Measurements from ENCODE around the gene SESN1.

SESN1 gene

DNA sequence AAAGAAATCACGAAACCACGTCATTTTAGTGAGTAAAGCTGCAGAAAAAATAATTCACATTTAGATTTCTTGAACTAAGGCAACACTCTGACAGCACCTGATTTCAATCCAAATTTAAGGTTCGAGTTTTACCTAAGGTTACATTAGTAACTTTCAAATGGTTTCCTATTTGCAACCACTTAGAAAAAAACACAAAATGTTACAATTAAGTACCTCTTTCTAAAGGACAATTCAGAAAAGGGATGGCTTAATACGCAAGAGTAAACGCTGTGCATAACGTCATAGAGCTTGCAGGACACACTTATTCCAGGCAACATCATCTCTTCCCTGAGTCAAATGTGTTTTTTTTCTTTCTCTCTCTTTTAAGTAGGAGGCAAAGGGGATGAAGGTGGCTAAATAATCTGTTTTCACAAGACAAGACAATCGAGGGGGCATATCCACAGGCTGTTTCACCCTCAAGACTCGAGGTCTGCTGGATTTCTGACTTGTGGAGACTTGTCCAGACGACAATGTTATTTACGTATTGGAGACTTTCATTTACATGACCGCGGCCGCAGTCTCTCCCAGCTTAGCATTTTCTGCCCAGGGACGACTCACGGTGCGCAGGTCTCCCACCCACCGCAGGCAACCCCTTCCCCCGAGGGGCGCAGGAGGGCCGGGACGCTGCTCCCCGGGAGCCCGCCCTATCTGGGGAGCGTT, 86.0 kb downstream of the SESN1 start:
- POLR2A ChIA-PET, result interaction anchor here (0.8 to 2.6 kb wide), 7 partner anchors 10 to 85 kb away, joined by 3 to 15 read pairs (median 5); partner anchors contain the start of gene SESN1
- peak; percentile 39 for DNase-seq (ENCODE audit: extremely low spot score)
- CTCF ChIA-PET, result no interaction called here
- TF ChIP-seq FOXA1 (IDR thresholded peaks at IDR 0.05) (no peak), SP1 (IDR thresholded peaks at IDR 0.05) (no peak), SUZ12 (IDR thresholded peaks at IDR 0.05) (no peak), NFRKB (IDR thresholded peaks at IDR 0.05) (no peak), PKNOX1 (IDR thresholded peaks at IDR 0.05) (no peak), ELF4 (IDR thresholded peaks at IDR 0.05) (no peak), BHLHE40 (IDR thresholded peaks at IDR 0.05; ENCODE audit: borderline replicate concordance) (no peak), ARNT (IDR thresholded peaks at IDR 0.05) (no peak), ZNF384 (IDR thresholded peaks at IDR 0.05) (no peak), FOXM1 (IDR thresholded peaks at IDR 0.05; ENCODE audit: borderline replicate concordance) (no peak), CTBP1 (IDR thresholded peaks at IDR 0.05; ENCODE audit: borderline replicate concordance) (no peak)

- ChIA-PET POLR2A (interaction anchor here (0.8 to 2.6 kb wide), 4 partner anchors 11 to 86 kb away, joined by 4 to 15 read pairs (median 5); partner anchors contain the start of gene SESN1), CTCF (interaction anchor here (0.7 kb wide), 1 partner anchor 42 kb away, joined by 3 read pairs; no protein-coding TSS in a partner anchor)
- no peak for TF ChIP-seq NFRKB (IDR thresholded peaks at IDR 0.05)
- no peak for TF ChIP-seq FOXA1 (IDR thresholded peaks at IDR 0.05)
- no peak for TF ChIP-seq ZNF384 (IDR thresholded peaks at IDR 0.05)
- no peak for TF ChIP-seq CTBP1 (IDR thresholded peaks at IDR 0.05; ENCODE audit: borderline replicate concordance)
- no peak for TF ChIP-seq ARNT (IDR thresholded peaks at IDR 0.05)
- no peak for TF ChIP-seq BHLHE40 (IDR thresholded peaks at IDR 0.05; ENCODE audit: borderline replicate concordance)
- no peak for TF ChIP-seq HDGF (IDR thresholded peaks at IDR 0.05; ENCODE audit: borderline replicate concordance)
- no peak for TF ChIP-seq L3MBTL2 (conservative IDR thresholded peaks at IDR 0.05)
- no peak for TF ChIP-seq SP1 (IDR thresholded peaks at IDR 0.05)
- no peak for TF ChIP-seq ELF4 (IDR thresholded peaks at IDR 0.05)
- TF ChIP-seq LEF1 (IDR thresholded peaks at IDR 0.05; ENCODE audit: borderline replicate concordance), result no peak
- no peak for TF ChIP-seq SUZ12 (IDR thresholded peaks at IDR 0.05)
- TF ChIP-seq FOXK2 (IDR thresholded peaks at IDR 0.05), result no peak
- TF ChIP-seq FOXM1 (IDR thresholded peaks at IDR 0.05; ENCODE audit: borderline replicate concordance), result no peak
- TF ChIP-seq TARDBP (IDR thresholded peaks at IDR 0.05), result no peak
- no peak for TF ChIP-seq PKNOX1 (IDR thresholded peaks at IDR 0.05)
- DNase-seq (ENCODE audit: extremely low spot score), result no peak
Measured at GRCh38 chr6:109008054-109008453, 86.6 kb downstream of the SESN1 start.

DNA sequence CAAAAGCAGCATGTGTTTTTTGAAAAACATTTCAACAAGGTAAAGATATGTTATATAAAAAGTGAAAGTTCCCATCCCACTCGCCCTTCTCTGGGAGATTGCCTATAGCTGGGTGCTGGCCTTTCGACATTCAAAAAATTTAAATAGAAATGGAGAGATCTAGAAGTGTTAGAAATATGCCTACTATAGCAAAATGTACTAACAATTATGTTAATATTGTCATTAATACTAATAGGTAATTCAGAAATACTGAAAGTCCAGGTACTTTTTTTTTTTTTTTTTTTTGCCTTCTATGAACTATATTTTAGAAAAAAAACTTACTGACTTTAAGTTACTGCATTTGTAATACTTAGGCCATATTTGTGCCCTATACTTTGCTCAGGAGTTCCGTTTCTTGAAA, 87.1 kb downstream of the SESN1 start:
- POLR2A ChIA-PET, result interaction anchor here (2.6 kb wide), 1 partner anchor 30 kb away, joined by 15 read pairs; no protein-coding TSS in a partner anchor
- no peak for DNase-seq (ENCODE audit: extremely low spot score)
- no peak for TF ChIP-seq ZNF384 (IDR thresholded peaks at IDR 0.05)
- TF ChIP-seq SP1 (IDR thresholded peaks at IDR 0.05), result no peak
- TF ChIP-seq CTBP1 (IDR thresholded peaks at IDR 0.05; ENCODE audit: borderline replicate concordance), result no peak
- TF ChIP-seq L3MBTL2 (conservative IDR thresholded peaks at IDR 0.05), result no peak
- TF ChIP-seq LEF1 (IDR thresholded peaks at IDR 0.05; ENCODE audit: borderline replicate concordance), result no peak
- no peak for TF ChIP-seq HDGF (IDR thresholded peaks at IDR 0.05; ENCODE audit: borderline replicate concordance)
- TF ChIP-seq FOXM1 (IDR thresholded peaks at IDR 0.05; ENCODE audit: borderline replicate concordance), result no peak
- no peak for TF ChIP-seq SUZ12 (IDR thresholded peaks at IDR 0.05)
- TF ChIP-seq PKNOX1 (IDR thresholded peaks at IDR 0.05), result no peak
- CTCF ChIA-PET, result interaction anchor here (0.7 kb wide), 1 partner anchor 43 kb away, joined by 3 read pairs; no protein-coding TSS in a partner anchor

GRCh38 chr6:109006818-109007217, 87.8 kb downstream of the SESN1 start:
- CTCF ChIA-PET, result no interaction called here
- TF ChIP-seq BHLHE40 (IDR thresholded peaks at IDR 0.05; ENCODE audit: borderline replicate concordance), result no peak
- TF ChIP-seq NFRKB (IDR thresholded peaks at IDR 0.05), result no peak
- TF ChIP-seq HDGF (IDR thresholded peaks at IDR 0.05; ENCODE audit: borderline replicate concordance), result no peak
- TF ChIP-seq ZNF384 (IDR thresholded peaks at IDR 0.05), result no peak
- TF ChIP-seq PKNOX1 (IDR thresholded peaks at IDR 0.05), result no peak
- TF ChIP-seq FOXK2 (IDR thresholded peaks at IDR 0.05), result no peak
- TF ChIP-seq FOXM1 (IDR thresholded peaks at IDR 0.05; ENCODE audit: borderline replicate concordance), result no peak
- TF ChIP-seq SP1 (IDR thresholded peaks at IDR 0.05), result no peak
- no peak for TF ChIP-seq FOXA1 (IDR thresholded peaks at IDR 0.05)
- POLR2A ChIA-PET, result no interaction called here

DNA sequence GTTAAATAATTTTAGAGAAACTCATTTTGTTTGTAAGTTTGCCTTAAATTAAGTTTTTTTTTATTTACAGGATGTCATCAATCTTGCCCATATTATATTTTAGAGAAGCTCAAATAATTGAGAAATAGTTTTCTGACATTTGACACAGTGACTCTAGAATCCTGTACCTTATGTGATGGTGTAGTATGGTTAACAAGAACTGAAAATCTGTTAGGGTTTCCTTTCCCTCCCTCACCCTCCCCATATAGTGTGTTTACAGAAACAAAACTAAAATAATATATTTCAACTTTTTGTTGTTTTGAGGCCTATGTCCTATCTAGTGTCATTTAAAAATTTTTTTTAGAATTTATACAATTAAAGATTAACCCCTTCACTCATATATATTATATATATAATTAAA, 91.8 kb downstream of the SESN1 start:
- ChIA-PET CTCF (no interaction called here), POLR2A (no interaction called here)
- no peak for DNase-seq (ENCODE audit: extremely low spot score)
- TF ChIP-seq BHLHE40 (IDR thresholded peaks at IDR 0.05; ENCODE audit: borderline replicate concordance) (no peak), ZNF384 (IDR thresholded peaks at IDR 0.05) (no peak), SUZ12 (IDR thresholded peaks at IDR 0.05) (no peak), NFRKB (IDR thresholded peaks at IDR 0.05) (no peak), PKNOX1 (IDR thresholded peaks at IDR 0.05) (no peak), ELF4 (IDR thresholded peaks at IDR 0.05) (no peak)

More at GRCh38 chr6:109006818-109007217, 87.8 kb downstream of the SESN1 start:
- DNase-seq (ENCODE audit: extremely low spot score), result no peak

Data from HEK293T (cell line).